ENCODE data around the gene DIP2C.
"Not testable (repeated sequence)": the region's sequence is repeated elsewhere in the genome, so short reads cannot be mapped to it uniquely, and the experiment has no call there.

DIP2C gene

DNA sequence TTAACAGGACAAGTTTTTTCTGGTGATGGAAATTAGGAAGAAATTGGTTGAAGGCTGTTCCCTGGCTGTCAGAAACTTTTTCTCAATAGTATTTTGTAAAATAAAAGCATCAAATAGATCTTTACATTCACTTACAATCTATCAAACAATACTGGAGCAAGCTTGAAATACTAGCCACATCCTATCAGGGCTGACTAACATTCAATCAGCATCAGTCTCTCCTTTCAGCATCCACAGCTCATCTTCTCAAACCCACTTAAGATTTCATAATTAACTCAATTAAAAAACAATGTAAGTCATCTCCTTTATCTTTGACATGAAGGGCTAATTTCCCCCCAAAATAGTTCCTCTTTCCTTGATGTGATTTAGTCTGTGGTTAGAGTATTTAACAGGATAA lies 80.2 kb downstream of the DIP2C start:
- no peak for DNase-seq

DNA sequence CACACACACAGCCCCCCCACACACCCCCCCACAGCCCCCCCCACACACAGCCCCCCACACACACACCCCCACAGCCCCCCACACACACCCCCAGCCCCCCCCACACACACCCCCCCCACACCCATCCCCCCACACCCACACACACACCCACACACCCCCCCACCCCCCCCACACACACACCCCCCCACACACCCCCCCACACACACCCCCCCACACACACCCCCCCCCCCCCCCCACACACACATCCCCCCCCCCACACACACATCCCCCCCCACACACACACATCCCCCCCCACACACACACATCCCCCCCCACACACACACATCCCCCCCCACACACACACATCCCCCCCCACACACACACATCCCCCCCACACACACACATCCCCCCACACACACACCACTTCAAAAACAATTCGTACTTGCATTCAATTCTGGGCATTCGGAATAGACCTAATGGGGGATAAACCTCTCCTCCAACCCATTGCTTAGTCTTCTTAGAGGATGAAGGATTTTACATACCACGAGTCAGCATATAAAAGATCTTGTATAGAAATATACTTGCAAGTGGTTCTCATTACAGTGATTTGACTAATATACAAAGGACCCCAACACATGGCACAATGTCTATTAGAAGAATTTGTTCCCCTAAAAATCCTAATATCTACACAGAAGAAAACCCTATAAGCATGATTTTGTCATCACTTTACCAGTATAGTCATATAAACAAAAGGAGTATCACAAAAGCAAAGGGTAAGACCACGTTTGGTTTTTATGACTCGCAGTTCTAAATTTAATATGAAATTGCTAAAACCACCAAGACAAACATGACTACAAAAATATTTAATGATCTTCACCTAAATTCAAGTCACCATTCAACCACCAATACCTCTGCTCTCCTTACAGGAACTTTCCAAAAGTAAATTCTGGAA lies 80.9 kb downstream of the DIP2C start:
- no peak for DNase-seq

DNA sequence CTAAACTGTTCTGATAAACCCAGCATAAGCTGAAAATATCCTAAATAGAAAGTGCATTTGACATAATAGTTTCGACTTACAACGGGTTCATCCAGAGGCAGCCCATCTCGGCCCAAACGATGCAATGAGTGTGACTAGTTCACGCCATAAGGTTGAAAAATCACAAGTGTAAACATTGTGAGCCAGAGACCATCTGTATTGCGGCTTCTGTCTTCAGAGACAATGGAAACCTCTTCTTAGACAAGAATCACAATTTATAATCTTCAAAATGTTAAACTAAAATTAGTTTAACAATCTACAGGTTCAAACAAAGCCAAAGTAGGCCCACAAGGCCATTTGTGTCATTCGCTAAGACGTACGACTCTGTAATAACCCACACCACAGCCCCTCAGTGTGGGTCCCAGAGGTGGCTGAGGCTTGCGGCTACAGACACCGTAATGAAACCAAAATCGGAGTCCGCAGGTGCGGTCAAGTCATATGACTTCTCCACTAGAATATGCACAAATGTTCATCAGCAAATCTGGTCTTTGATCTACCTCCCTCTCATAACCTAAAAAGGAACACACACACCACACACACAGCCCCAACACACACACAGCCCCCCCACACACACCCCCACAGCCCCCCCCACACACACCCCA lies 81.8 kb downstream of the DIP2C start:
- no peak for DNase-seq

DNA sequence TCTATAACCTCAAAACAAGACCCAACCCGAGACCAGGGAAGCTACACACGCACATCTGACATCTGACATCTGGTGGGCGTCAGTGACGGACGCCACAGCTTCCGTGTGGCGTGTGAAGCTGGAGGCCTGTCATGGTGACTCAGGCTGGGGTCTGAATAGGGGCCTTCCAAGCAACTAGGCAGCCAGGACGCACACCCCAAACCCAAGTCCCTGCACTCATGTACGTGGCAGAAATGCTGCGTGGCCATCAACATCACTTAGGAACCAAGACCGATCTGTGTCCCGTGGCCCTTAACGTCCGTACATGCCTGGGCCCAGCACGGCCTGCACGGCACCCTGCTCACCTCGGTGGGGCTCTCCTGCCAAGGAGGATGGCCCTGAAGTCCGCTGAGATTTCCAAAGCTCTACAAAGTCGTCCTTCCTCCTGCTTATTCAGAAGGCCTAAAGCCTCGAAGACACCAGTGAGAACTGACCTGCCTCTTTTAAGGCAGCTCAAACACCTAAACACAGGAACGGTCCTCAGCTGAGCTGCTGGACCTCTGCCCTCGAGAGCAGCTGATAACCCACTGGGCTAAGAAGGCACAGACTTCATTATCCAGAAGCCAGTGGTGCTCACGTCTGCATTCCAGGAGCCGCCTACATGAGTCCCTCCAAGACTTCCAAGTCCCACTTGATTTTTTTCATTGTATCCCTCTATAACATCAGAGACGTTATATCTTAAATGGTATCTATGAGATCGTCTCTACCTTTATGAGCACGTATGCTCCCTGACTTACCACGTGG lies 82.5 kb downstream of the DIP2C start:
- DNase-seq: no peak

DNA sequence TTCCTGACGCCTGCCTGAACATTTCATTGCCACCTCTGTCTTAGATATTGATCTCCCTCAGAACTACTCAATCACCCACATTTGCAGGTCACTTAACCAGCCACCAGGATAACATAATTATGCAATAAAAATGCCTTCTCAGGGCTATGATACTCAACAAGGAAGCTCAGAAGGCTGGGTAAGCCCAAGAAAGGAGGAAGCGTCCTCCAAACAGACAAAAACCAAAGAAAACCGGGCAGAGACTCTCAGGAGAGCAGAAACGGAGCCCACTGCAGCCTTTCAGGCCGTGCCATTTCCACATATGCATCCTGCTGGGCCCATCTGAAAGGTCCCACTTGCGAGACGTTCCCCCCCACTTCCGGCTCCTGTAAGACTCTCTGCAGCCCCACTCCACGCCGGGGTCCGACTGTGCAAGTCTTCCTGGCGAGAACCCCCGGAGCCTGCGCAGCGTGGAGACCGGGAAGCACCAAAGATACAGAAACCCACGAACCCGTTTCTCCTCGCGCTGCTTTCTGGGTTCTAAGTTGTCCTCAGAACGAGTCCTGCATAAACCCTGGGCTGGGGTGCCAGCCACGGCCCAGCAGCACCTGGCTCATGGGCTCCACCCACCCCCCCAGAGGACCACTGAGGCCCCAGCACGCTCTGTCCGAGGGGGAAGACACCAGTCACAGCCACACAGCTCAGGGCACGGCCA lies 83.7 kb downstream of the DIP2C start:
- no peak for DNase-seq

DNA sequence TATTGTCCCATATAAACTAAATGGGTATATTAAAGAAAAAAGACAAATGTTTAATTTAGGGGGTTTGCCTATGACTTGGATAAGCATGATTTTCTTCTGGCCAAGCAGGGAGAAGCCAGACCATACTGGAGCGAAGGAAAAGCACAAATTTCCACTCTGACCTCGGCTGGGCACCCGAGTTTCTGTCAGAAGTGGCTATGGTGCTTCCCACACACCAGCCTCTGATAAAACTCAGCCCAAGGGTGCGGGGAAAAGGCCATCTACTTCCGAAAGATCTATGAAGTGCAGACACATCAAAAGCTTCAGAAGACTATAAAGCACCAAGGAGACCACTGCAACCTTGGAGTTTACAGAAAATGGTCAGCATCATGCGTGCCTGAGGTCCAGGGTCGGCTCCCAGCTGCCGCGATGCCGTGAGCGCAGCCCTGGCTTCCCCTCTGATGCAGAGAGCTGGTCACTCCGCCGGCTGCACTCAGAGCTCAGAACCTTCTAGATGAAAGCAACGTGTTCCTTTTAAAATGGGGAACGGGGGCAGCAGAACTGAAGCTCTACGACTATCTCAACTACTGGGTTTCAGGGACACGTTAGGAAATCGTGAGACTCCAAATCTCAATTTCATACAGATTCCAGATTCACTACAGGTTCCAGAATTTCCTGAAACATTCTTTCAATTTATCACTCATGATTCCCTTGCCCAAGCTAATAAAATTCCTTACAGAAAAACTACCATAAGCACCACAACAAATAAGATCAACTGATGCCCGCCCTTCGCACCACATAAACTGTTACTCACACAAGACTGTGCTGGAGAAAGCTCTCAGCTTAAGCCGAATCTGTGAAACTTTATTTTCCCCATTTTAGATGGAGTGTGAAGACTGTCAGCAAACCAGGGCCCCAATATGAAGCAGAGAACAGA lies 84.5 kb downstream of the DIP2C start:
- DNase-seq: no peak

DNA sequence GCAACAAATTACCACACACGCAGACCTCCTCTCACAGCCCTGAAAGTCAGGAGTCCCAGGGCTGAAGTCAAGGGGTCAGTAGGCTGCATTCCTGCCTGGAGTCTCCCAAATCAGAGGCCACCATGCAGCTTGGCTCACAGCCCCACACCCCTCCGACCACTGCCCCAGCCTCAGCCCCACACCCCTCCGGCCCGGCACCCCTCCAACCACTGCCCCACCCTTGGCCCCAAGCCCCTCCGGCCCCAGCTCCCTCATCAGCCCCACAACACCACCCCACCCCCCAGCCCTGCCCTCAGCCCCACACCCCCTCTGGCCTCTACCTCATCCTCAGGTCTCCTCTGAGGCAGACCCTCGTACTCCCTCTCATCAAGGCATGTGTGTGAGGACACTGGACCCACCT lies 85.7 kb downstream of the DIP2C start:
- DNase-seq: no peak

DNA sequence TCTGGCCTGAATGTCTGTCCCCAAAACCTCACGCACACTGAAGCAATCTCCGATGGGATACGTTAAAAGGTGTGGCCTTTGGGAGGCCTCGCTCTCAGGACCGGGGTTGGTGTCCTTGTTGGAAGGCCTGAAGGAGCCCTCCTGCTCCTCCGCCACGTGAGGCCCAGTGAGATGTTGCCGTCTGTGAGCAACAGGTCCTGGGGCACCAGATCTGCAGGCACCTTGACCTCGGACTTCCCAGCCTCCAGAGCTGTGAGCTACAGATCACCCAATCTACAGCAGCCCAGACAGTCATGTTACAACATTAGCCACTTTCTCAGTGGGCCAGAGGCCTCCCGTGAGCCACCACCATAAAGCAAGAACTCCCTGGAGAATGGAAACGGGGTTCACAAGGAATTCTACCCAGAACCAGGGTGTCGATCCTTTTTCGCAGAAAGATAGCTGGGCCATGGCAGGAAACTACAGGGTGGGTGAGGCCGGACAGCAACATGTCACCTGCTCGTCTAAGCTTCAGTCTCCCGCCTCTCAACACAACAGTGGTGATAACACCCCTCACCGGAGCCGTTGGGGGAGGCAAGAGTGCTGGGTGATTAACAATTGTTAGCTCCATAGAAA lies 87.0 kb downstream of the DIP2C start:
- DNase-seq: no peak

DNA sequence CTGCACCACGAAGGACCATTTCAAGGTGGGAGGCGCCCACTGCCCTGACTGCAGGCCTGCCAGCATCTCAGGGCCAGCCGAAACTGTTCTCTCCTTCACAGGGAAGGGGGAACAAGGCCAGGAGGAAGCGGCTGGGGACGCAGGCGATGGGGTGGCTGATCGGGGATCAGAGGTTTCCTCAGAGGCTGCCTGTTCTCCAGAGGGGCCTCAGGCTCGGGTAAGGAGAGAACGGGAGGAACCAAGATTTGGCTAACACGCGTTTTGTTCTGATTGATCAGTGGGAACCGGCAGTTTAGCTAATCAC lies 87.9 kb downstream of the DIP2C start:
- DNase-seq: no peak

DNA sequence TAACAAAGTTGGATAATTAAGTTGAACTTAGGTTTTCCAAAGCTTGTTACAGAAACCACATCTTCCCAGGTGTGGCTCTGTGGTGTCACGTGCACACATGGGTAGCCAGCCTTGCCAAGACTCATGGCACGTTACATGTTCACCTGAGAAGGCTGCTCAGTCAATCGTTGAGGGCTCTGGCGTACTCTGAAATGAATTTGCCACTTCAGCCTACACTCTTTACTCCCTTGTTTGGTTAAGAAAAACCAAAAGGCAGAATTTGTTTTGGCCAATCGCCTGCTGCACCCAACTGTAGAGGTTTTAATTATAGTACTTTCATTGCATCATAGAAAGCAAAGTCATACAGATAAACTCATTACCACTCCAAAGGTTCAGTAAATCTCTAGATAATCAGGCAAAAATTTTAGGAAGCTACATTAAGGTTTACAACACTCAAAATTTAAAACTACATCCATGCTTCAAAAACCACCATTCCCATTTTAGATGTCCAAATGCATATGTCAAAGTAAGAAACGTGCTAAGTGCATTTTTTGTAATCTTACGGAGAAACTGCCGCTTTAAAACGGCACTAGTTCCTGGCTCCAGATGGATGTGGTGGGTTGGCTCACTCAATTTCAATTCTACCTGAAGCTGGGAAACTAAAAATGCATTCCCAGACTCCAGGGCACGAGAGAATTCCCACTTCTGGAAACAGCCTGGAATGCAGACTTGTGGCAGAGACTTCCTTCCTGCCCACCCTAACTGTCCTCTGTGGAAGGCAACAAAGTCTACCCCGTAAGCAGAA lies 88.4 kb downstream of the DIP2C start:
- peak; percentile 14 to 53 for DNase-seq

DNA sequence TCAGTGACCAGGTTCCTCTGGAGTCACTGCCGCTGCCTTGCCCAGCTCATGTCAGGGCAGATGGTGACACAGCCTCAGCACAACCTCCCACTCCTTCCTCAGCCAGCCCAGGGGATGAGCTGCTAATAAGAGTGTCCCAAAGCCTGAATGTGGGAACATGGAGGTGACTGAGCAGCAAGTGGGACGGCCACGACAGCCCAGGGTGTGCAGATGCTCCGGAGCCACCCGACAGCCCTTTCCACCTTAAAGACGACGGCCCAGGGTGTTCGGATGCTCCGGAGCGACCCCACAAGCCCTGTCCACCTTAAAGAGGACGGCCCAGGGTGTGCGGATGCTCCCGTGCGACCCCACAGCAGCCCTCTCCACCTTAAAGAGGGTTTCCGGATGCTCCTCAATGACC lies 89.2 kb downstream of the DIP2C start:
- no peak for DNase-seq

DNA sequence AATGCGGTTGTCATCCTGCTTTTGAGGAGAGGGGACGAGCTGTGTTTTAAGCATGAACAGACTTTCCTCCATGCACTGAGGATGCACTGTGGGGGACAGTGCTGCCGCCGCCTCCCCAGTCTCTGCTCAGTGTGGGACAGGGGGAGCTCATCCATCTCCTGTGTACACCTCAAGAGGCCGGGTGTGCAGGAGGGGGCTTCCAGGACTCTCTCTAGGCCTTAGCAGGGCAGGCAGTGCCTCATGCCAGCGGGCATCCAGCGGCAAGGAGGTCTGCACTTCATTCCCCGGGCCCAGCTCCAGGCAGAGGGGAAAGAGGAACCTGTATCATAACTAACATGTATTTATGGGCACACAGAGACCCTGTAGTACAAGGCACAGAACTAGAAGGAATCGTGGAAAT lies 89.7 kb downstream of the DIP2C start:
- no peak for DNase-seq

DNA sequence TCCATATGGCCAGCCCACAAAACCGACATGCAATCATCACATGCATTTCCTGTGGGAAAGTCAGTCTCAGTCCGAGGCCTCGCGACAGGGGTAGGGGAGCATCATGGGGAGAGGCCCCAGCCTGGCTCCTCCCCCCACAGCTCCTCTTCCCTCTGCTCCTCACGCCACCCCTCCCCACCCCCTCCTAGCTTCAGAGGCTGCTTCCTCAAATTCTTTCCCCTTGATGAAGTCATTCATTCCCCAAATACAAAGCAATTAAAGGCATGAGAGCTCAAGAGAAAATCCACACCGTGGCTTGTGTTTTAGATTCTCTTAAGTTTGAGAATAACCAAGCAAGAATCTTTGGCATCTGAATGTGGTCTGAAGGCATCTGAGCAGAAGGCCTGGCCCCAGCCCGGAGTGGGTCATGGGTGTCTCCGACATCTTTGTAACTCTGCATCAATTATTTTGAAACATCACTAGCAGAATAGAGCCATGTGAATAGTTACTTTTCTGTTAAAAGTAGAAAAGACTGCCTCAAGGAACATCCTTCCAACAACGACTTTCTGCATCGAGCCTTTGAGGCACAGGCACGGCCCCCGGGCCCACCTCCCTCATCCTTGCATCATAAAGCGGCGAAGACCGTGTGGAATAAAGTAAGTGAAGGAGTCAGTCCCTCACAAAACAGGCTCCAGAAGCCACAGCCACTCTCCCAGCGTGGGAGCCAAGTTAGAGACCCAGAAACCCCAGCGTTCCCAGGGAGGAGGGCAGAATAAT lies 90.9 kb downstream of the DIP2C start:
- DNase-seq: no peak

DNA sequence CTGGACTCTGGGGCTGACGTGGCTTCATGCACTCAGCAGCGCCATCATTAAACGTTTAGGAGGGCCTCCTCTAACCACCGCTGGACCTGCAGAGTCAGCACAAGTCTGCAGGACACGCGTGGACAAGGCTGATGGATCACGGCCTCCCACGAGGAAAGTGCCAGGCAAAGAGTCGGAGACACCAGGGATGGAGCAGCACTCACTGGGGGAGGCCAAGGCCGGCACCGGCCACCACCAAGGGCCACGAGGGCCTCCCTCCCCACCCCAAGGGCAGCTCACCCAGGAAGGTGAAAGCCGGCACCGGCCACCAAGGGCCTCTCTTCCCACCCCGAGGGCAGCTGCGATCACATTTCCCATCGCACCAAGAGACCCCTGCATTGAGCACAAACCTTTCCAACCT lies 91.5 kb downstream of the DIP2C start:
- no peak for DNase-seq

DNA sequence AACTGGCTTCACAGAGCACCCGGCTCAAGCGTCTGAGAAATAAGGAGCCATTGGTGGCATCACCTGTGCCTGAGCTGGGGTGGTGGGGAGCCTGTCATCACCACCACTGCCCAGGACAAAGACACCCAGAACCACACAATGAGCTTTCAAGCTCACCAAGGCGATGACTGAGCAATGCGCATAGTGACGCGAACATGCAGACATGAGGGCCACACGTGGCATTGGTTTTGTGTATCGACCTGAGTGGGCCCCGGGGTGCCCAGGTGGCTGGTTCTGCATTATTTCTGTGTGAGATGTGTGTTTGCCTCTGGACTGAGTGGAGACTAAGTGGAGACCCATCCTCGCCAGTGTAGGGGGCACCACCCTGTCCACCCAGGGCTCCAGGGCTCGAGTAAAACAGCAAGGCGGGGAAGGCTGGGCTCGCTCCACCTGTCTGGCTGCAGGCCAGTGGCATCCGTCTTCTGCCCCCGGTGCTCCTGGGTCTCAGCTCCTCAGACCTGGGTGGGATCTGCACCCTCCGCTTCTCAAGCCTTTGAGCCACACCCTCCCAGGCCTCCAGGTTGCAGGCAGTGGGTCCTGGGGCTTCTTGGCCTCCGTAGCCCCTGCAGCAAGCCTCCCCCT lies 92.6 kb downstream of the DIP2C start:
- no peak for DNase-seq

DNA sequence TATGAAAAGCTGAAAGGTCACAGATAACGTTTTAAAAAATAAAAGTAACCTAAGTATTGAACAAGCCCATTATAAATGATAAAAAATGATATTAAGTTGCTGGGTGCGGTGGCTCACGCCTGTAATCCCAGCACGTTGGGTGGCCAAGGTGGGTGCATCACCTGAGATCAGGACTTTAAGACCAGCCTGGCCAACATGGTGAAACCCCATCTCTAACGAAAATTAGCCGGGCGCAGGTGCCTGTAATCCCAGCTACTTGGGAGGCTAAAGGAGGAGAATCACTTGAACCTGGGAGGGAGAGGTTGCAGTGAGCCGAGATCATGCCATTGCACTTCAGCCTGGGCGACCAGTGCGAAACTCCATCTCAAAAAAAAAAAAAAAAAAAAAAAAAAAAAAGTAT lies 93.3 kb downstream of the DIP2C start:
- DNase-seq: not testable (repeated sequence)

DNA sequence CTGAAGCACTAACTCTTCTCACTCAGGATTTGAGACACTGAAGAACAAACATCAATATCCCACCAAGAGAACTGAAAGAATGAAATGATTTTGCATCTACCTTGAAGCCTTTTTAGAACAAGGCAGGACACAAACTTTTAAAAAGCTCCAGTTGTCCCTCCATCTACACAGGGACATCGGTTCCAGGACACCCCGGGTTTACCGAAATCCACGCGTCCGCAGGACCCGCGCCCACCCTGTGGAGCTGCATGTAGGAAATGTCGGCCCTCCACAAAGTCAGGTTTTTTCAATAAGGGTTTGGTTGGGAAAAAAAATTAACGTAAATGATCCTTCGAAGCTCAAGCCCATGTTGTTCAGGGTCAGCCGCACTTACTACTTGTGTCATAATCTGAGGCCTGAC lies 94.0 kb downstream of the DIP2C start:
- no peak for DNase-seq

DNA sequence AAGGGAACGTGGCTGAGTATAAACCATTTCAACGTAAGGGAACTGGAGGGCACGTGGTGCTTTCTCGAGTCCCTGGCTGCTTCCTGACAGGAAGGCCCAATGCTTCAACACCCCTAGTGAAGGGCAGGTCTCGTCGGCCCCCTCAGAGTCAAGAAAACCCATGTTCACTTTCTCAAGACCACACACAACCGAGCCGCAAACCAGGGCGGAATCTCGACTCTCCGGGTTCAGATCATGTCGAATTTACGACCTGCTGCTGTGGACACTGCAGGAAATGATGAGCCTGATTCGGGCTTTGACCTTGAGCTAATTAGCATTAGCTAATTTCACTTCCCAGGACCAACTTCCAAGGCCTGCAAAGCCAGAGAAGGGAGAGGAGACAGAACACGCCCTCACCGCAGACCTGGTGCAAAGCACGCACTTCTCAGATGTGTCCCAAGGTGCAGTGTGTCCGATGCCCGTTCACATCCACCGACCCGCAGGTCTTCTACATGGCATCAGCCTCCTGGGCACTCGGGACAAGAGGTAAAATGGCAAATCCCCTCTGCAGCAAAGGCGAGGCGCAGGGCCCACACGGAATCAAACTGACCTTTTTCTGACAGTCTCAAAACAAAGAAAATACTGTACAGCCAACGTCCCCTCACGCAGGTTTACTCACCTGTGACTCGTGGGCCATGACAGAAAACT lies 94.7 kb downstream of the DIP2C start:
- DNase-seq: no peak

DNA sequence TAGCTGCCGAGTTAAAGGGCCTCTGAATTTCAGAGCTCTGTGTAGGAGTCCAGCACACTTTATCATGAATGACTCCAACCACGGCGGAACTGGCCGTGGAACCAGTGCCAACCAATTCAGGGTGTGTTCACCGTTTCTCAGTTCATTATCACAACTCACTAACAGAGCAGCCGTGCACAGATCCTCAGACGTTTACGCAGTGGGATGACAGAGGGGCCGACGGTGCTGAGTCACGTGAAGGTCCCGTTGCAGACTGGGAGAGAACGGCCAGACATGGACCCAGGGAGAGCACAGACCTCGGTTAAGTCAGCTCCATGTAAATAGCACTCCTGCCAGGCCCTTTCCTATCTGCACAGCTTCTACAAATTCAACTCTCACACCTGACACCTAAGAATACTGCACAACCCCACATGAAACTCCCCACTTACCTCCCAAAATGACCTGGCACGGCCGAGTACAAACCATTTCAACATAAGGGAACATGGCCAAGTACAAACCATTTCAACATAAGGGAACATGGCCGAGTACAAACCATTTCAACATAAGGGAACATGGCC lies 95.5 kb downstream of the DIP2C start:
- DNase-seq: no peak
